H1 (cell line): Measurements from ENCODE around the gene ACTR1B. TPM values are rescaled to one million over a fixed set of nuclear protein-coding genes. Genes with fewer than 3 reads are reported as not detected.

ENCODE experiments used
- KDM1A ChIP-seq: fragments of 200-600, 300-600 bp; sonication (generic); IDR thresholded peaks from 2 replicates; pipeline ENCODE4 v1.7.1; 2016; ENCODE audit warnings: mild to moderate bottlenecking, low read length, borderline replicate concordance
- polyA plus RNA-seq, 7 experiments: library from polyadenylated mRNA; depleted of rRNA in 3 of 7; stranded (reverse) in 5 of 7; unstranded in 2 of 7; fragments of >200 nt in 5 of 7; fragments of 200-250 nt in 2 of 7; gene quantifications; 1 replicate in 5 of 7; 2 replicates in 1 of 7; 4 replicates in 1 of 7; pipeline versions ENCODE4 v1.2.1 to v1.2.3, GENCODE V29; 2011 to 2013; ENCODE audit warnings: missing spikeins in 2 of 7, mixed read lengths in 2 of 7
- total RNA-seq: library from RNA; stranded (reverse); fragmentation: NEBNext Ultra II Directional; extraction: Animal tissue kit (Norgen Biotek cat#: 25700); gene quantifications from 2 replicates; pipeline ENCODE4 v1.2.1, GENCODE V29; 2021

ACTR1B gene
- total and polyA plus RNA-seq, 2 of the 8 experiments (the other 6 are each of a cell fraction or from before 2014, with no cell fraction given), result 40.7 to 56.0 TPM

- TF ChIP-seq KDM1A, result no peak
Observed at GRCh38 chr2:97701851-97702465, 38.1 kb upstream of the ACTR1B start (continued).
